Testis (tissue), 2 donors: ENCODE results near the gene REC114.

Source experiments
- POLR2A ChIP-seq: fragments of 450-650 bp; IDR thresholded peaks from one replicate; pipeline ENCODE4 v1.6.1; 2017; ENCODE audit warnings: antibody characterized with exemption, mild to moderate bottlenecking, moderate library complexity
- TF ChIP-seq, protein P1 (sequence below), 3 experiments: fragments of 450-650 bp in 2 of 3; fragments of 200-600 bp in 1 of 3; sonication (generic) in 1 of 3; IDR thresholded peaks; one replicate each; pipeline ENCODE4 v1.5.1; 2016 to 2019; ENCODE audit warnings: antibody characterized with exemption in 3 of 3, mild to moderate bottlenecking in 2 of 3, moderate library complexity in 1 of 3

DNA sequence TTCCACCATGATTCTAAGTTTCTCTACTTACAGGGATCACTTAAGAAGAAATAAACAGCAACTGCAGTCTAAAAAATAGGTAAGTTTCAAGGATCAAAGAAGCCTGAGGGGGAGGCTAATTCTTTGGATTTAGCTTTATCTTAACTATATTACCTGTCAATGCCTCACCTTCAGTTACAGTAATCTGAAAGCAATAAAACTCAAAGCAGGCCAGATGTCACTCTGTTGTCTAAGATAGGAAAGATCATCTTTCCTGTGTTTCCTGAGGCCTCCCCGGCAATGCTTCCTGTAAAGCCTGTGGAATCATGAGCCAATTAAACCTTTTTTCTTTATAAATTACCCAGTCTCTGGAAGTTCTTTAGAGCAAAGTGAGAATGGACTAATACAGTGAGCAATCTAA lies 130.1 kb downstream of the REC114 start:
- no peak for TF ChIP-seq POLR2A
- TF ChIP-seq, protein P1, sequence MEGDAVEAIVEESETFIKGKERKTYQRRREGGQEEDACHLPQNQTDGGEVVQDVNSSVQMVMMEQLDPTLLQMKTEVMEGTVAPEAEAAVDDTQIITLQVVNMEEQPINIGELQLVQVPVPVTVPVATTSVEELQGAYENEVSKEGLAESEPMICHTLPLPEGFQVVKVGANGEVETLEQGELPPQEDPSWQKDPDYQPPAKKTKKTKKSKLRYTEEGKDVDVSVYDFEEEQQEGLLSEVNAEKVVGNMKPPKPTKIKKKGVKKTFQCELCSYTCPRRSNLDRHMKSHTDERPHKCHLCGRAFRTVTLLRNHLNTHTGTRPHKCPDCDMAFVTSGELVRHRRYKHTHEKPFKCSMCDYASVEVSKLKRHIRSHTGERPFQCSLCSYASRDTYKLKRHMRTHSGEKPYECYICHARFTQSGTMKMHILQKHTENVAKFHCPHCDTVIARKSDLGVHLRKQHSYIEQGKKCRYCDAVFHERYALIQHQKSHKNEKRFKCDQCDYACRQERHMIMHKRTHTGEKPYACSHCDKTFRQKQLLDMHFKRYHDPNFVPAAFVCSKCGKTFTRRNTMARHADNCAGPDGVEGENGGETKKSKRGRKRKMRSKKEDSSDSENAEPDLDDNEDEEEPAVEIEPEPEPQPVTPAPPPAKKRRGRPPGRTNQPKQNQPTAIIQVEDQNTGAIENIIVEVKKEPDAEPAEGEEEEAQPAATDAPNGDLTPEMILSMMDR (IDR thresholded peaks at IDR 0.05), result no peak
